ENCODE results near the gene GSS.

Gene GSS

DNA sequence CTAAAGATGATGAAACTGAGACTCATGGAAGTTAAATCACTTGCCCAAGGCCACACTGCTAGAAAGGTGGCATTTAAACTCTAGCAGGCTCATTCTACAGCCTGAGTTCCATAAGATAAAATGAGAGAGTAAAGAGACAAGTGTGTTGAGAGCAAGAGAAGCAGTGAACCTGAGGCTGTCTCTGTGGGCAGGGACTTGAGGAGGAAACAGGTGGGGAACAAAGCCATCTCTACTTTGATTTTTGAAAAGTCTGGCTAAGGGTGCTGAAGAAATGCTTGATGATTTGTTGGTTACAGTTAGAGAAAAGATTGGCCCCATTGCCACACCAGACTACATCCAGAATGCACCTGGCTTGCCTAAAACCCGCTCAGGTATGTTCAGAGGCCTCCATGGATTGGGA lies 29.0 kb downstream of the GSS start:
- H3K4me3 ChIP-seq (ENCODE audit: low read depth, low read length): no peak overlapping the region
- in situ Hi-C loops (cut with HindIII; ENCODE audit: low sequenced_read_pairs): no loop called here
- DNase-seq (ENCODE audit: low read depth, low spot score): no peak
- TF ChIP-seq, protein P1, sequence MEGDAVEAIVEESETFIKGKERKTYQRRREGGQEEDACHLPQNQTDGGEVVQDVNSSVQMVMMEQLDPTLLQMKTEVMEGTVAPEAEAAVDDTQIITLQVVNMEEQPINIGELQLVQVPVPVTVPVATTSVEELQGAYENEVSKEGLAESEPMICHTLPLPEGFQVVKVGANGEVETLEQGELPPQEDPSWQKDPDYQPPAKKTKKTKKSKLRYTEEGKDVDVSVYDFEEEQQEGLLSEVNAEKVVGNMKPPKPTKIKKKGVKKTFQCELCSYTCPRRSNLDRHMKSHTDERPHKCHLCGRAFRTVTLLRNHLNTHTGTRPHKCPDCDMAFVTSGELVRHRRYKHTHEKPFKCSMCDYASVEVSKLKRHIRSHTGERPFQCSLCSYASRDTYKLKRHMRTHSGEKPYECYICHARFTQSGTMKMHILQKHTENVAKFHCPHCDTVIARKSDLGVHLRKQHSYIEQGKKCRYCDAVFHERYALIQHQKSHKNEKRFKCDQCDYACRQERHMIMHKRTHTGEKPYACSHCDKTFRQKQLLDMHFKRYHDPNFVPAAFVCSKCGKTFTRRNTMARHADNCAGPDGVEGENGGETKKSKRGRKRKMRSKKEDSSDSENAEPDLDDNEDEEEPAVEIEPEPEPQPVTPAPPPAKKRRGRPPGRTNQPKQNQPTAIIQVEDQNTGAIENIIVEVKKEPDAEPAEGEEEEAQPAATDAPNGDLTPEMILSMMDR (IDR thresholded peaks at IDR 0.05; ENCODE audit: low read depth, low read length): no peak

DNA sequence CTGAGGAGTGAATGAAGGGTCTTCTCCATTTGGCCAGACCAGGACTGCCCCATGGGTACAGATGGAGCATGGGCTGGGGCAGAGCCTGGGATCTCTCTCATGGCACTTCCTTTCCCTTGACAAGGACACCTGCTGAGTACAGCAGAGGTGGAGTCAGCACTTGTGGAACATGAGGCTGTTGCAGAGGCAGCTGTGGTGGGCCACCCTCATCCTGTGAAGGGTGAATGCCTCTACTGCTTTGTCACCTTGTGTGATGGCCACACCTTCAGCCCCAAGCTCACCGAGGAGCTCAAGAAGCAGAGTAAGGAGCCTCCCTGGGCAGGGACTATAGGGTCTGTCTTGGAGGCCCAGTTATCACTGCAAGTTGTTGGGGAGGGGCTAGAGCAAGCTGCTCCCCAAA lies 29.6 kb downstream of the GSS start:
- TF ChIP-seq, protein P1 (IDR thresholded peaks at IDR 0.05; ENCODE audit: low read depth, low read length): no peak
- no peak for DNase-seq (ENCODE audit: low read depth, low spot score)
- in situ Hi-C loops (cut with HindIII; ENCODE audit: low sequenced_read_pairs): no loop called here
- H3K4me3 ChIP-seq (ENCODE audit: low read depth, low read length): no peak overlapping the region

DNA sequence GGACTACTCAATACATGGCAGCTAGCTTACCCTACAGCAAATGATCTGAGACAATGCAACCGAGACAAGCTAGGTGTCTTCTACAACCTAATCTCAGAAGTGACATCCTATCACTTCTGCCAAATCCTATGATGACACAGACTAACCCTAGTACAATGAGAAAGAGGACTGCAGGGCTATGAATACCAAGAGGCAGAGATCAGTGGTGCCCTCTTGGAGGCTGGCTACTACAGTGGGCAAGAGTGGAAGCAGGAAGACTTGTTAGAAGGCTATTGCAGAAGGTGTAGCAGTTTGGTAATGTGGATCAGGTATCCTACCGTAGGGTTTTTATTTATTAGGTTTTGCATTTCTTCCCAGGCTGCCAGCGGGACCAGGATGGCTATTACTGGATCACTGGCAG lies 30.3 kb downstream of the GSS start:
- H3K4me3 ChIP-seq (ENCODE audit: low read depth, low read length): no peak overlapping the region
- TF ChIP-seq, protein P1 (IDR thresholded peaks at IDR 0.05; ENCODE audit: low read depth, low read length): no peak
- in situ Hi-C loops (cut with HindIII; ENCODE audit: low sequenced_read_pairs): no loop called here

DNA sequence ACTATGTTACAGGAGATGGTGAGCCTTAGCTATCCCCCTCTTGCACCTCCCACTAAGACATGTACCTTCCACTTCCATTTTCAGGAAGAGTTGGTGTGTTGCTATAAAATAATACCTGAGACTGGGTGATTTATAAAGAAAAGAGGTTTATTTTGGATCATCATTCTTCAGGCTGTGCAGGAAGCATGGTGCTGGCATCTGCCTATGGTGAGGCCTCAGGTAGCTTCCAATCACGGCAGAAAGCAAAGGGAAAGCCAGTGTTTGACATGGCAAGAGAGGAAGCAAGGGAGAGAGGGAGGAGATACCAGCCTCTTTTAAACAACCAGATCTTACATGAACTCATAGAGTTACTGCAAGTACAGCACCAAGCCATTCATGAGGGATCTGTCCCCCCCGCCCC lies 32.2 kb downstream of the GSS start:
- in situ Hi-C loops (cut with HindIII; ENCODE audit: low sequenced_read_pairs): no loop called here
- DNase-seq (ENCODE audit: low read depth, low spot score): no peak
- TF ChIP-seq, protein P1 (IDR thresholded peaks at IDR 0.05; ENCODE audit: low read depth, low read length): no peak
- H3K4me3 ChIP-seq (ENCODE audit: low read depth, low read length): no peak overlapping the region

More for the DNA sequence above, 30.3 kb downstream of the GSS start:
- no peak for DNase-seq (ENCODE audit: low read depth, low spot score)

DNA sequence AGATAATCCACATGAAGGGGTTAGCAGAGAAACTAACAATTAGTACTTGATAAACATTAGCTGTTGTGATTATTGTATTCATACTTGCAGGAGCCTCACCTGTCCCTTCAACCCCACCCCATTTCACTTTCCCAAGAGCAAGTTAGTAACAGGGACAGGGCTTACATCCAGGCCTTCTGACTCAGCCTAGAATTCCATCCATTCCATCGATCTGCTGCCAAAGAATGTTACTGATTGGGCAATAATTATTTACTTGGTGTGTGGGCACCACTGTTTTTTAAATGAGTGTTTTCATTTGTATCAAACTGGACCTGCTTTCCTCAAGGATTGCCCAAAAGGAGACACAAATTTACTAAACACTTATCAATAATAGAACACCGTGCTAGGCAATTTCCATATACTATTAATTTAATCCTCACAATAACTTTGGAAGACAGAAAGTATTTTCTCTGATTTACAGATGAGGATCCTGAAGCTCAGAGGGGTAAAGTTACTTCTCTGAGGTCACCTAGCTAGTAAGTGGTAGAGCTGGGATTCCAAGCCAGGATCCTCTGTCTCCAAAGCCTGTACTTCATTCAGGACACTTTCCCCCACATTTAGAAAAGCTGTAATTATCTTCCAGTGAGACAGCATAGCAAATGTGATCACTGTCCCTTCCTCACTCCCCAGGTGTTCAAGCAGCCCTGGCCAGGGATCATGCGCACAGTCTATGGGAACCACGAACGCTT lies 32.8 kb downstream of the GSS start:
- DNase-seq (ENCODE audit: low read depth, low spot score): peak; percentile 67
- H3K4me3 ChIP-seq (ENCODE audit: low read depth, low read length): no peak overlapping the region
- TF ChIP-seq, protein P1 (IDR thresholded peaks at IDR 0.05; ENCODE audit: low read depth, low read length): no peak
- in situ Hi-C loops (cut with HindIII; ENCODE audit: low sequenced_read_pairs): no loop called here

DNA sequence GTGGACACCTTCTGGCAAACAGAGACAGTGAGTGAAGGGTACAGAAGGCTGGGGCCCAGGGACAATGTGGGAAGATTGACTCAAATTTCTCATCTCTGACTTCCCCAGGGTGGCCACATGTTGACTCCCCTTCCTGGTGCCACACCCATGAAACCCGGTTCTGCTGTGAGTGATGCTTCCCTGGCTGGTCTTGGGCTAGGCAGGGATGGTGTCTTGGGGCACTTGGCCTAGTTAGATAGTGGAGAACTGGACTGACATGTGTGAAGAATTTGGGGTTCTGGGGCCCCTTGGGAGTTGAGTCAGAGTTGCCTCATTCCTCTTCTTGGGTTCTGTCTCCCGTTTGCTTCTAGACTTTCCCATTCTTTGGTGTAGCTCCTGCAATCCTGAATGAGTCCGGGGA lies 34.2 kb downstream of the GSS start:
- no peak overlapping the region for H3K4me3 ChIP-seq (ENCODE audit: low read depth, low read length)
- no peak for DNase-seq (ENCODE audit: low read depth, low spot score)
- TF ChIP-seq, protein P1 (IDR thresholded peaks at IDR 0.05; ENCODE audit: low read depth, low read length): no peak
- in situ Hi-C loops (cut with HindIII; ENCODE audit: low sequenced_read_pairs): no loop called here

Data from astrocyte of the spinal cord (primary cell).